Sciatic nerve (tissue), 2 donors: Measurements from ENCODE around the gene TXNRD2. TPM values are rescaled to one million over a fixed set of nuclear protein-coding genes. Genes with fewer than 3 reads are reported as not detected.
A peak's percentile ranks its signal among the peaks of the same experiment; 100 is the strongest.
"Not testable (repeated sequence)": the region's sequence is repeated elsewhere in the genome, so short reads cannot be mapped to it uniquely, and the experiment has no call there.

Source experiments
- ATAC-seq: fragments of 200-7000 bp; cut with Tn5 transposase; one replicate; pipeline ENCODE4 v1.9.1; 2020; ENCODE audit warnings: mild to moderate bottlenecking, moderate library complexity
- DNase-seq: peaks from one replicate; pipeline ENCODE4 v3.0.0-alpha.2; 2020; ENCODE audit warnings: low spot score
- intact Hi-C: fragments of 100-400 bp; cut with DNase I; formaldehyde crosslinking; loops from one replicate; pipeline ENCODE4 v1.14.2; 2022
- total RNA-seq: library from RNA; stranded (reverse); fragmentation: NEBNext Ultra II Directional; extraction: Animal tissue kit (Norgen Biotek cat#: 25700); gene quantifications from one replicate; pipeline ENCODE4 v1.2.1, GENCODE V29; 2021
- donor health status: DM: no; HTN: no; CAD: no.
- donor health status: DM: no; HTN: no; CAD: no.

Gene TXNRD2
- total RNA-seq, 1 donor from 2014 or later: 33.9 TPM

DNA sequence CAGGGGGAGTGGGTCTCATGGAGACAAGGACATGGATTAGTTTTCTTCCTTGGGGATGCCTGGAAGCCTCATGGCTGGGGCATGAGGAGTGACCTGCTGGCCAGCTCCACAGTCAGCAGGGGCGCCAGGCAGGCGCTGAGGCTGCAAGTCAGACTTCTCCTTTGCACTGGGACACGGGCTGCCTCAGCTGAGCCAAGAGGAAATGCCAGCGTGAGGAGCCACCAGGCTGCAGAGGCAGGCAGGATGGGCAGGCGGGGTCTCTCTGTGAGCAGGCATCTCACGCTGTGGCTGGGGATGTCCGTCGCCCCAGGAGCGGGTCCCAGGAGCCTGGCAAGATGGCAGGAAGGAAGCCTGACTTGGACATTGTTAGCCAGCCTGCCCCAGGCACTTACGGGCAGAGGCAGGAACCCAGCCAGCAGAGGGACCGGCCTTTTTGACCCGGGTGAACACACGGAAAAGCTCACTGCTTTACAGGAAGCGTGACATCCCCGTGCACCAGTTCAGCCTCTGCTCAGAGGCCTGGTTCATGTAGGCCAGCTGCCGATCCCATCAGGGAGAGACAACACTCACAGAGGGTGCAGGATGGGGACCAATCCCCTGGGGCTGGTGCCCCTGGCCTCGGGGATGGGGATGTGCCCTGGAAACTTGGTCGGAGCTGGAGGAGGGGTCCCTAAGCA, 97.1 kb downstream of the TXNRD2 start:
- DNase-seq (peak; percentile 72), ATAC-seq (peak; percentile 76)
- intact Hi-C loops: no loop called here

DNA sequence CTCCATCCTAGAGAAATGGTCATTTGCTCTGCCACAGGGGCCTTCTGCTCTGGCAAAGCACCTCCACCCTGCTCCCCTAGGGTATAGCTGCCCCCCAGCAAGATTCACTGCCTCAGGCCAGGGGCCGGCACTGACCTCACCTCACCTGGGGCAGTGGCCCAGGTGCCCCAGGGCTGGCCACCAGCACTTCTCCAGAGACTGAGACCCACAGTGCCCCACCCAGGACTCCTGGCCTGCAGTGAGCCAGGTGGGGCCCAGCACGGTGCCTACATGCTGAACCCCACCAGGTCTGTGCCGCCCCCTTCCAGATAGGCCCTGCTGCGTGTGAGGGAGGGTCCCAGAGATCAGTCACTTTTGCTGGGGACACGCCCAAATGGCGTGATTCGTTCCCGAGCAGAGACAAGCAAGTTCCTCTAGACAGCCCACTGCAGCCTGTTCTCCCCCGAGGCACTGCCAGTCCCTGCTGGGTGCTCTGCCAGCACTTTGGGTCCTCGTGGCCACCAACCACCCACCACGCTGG, 97.7 kb downstream of the TXNRD2 start:
- ATAC-seq (peak; percentile 49), DNase-seq (no peak)
- intact Hi-C loops: no loop called here

DNA sequence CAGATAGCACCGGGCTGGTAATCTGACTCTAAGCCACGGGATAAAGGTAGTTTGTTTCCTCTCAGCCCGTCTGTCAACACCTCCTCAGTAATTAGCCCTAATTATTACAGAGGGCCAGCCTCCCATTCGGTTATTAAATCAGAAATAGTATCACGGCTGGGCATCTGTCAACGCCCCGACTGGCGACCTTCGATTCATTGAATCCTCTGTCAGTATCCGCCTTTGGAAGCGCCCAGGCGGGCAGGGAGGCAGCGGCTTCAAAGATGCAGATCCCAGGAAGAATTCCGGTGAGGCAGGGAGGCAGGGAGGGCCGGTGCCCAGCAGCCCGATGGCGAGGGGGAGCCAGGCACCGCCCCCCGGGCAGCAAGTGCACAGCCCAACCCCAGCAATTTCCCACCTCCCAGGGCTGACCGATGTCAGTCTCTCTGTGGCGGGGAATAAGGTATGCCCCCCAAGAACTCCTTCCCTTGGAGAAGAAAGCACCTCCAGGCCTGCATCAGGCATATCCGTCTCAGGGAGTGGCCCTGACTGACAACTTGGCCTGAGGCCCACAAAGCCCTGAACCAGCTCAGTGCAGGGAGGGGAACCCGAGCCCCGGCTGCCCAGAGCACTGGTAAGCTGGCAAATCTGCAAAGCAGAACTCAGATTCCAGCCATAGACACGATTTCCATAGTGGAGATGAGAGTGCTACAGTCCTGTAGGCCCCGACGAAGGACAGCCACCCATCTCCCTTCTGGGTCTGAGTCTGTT, 98.3 kb downstream of the TXNRD2 start:
- ATAC-seq (no peak), DNase-seq (no peak)
- intact Hi-C loops: no loop called here

DNA sequence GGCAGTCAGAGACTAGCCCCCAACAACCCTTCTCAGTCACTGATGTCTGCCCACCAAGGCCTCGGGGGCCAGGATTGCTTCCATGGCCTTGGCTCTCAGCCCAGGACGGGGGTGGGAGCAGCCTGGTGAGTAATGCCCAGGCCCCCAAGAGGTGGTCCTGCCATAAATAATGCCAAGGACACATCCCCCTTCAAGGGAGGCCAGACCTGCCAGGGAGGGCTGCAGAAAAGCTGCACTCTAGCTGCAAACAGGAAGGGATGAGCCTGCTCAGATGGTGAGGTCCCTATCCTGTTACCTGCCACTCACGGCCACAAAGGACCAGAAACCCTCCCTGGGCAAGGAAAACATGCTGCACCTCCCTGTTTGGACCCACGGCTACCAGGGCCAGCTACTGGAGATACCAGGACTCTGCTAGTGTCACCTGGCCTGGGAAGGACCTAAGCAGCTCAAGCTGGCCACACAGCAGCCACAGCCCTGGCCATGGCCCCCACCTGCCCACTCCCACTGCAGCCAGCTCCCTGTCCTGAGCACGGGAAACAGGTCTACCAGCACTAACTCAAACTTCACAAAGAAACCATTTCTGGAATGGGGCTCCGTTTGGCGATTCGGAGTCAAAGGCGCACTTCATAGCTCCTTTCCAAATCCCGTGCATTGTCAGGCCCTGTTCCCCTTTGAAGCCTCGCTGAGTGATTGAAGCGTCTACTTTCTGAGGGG, 99.1 kb downstream of the TXNRD2 start:
- intact Hi-C loops: no loop called here

DNA sequence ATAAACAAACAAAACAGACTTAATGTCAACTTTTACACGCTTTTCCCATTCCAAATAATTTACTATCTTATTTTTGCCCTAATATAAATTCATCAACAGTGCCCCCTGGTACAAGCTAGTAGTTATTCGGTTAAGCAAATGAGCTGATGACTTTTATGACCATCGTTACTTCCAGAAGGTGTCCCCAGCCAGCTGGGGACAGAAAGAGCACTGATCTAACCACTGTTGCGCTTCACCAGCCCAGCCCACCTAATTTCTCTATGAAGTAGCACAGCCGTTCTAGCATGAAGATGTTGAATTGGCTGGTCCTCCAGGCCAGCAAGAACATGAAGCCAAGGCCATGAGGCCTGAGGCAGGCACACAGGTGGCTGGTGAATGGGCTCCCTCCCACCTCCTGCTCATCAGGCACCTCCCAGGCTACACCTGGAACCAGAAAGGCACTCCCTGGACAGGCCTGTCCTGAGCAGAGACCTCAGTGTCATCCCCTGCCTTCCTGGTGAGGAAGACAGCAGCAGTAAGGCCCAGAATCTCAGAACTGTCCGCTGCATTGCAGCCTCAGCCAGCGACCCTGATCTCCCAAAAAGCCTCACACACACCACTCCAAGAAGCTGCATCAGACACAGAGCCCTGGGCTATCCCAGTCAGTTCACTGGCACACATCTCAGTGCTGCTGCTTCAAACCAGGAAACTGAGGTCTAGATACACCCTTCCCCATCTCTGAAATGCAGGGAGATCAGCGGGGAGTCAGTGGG, 99.8 kb downstream of the TXNRD2 start:
- ATAC-seq: no peak
- intact Hi-C loops: no loop called here
- DNase-seq: no peak

More for the DNA sequence above, 99.1 kb downstream of the TXNRD2 start:
- no peak for ATAC-seq
- DNase-seq: no peak

DNA sequence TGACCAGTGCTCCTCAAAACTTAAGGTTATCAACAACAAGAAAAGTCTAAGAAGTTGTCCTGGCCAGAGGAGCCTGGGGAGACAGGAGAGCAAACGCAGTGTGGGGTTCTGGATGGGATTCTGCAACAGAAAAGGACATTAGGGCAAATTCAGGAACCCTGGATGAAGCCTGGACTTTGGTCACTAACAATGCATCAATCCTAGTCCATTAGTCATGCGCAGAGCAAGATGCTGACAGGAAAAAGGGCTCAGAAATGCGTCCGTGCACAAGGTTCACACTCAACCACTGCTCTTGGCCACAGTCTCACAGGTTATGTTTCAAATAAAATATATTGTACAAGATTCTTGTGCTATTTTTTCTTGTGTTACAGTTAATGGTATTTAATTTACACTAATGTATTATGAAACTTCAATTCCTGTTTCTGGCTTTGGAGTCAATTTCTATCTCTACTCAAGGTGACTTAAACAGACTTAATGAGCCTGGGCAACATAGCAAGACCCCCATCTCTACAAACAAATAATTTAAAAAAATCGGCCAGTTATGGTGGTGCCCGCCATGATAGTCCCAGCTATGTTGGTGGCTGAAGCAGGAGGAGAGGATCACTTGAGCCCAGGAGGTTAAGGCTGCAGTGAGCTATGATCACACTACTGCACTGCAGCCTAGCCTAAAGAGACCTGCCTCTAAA, 100.5 kb downstream of the TXNRD2 start:
- intact Hi-C loops: no loop called here
- no peak for DNase-seq
- ATAC-seq: no peak

DNA sequence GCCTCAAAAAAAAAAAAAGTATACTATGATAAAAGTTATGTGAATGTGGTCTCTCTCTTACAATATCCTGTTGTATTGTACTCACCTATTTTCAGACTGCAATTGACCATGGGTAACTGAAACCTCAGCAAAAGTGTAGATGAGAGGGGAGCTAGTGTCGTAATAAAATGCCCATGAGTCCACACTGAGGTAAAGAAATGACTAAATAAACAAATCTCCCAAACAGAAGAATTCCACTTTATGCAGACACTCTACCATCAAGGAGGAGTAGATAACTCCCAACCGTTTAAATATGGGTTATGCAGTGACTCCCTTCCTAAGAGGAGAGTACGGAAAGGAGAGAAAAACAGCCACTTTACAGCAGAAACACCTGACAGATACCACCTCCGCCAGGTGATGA, 101.6 kb downstream of the TXNRD2 start:
- ATAC-seq: no peak
- no peak for DNase-seq
- intact Hi-C loops: no loop called here

DNA sequence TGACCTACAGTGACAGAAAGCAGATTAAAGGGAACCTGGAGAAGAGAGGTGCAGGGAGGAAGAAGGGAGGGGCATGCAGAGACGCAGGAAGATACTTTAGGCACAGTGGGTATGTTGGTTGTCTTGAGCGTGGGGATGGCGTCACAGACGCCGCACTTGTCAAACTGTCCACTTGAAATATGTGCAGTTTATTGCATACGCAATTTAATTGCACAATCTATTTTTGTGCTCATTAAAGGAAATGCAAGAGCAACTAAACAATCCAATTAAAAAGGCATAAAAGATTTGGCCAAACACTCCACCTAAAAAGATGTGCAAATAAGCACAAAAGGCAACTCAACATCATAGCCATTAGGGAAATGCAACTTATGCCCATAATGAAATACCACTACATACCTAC, 103.7 kb downstream of the TXNRD2 start:
- DNase-seq (no peak), ATAC-seq (no peak)
- intact Hi-C loops: no loop called here

DNA sequence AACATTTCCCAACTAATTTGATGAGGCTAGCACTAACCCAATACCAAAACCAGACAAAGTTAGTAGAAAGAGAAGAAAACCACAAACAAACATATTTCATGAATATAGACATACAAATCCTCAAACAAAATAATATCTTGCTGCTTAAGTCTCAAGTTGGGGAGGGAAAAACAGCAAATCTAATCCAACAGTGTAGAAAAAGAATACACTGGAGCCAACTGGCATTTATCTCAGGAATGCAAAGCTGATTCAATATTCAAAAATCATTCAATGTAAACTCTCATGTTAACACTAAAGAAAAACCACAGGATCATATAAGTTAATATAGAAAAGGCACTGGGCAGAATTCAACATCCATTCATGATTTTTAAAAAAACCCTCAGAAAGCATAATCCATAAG, 105.1 kb downstream of the TXNRD2 start:
- ATAC-seq: no peak
- intact Hi-C loops: no loop called here
- DNase-seq: no peak

DNA sequence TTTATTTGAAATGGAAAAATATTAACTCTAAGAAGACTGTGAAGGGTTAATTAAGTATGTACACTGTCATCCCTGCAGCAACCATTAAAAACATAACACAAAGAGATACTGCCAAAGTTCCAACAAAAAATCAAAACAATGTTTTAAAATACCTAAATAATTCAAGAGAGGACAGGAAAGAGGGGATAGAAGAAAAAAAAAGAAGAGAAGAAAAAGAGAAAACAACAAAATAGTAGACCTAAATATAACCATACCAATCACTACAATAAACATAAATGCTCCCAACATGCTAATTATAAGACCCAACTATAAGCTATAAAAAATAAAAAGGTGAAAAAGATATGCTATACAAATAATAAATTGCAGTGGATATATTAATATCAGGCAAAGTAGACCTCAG, 107.0 kb downstream of the TXNRD2 start:
- DNase-seq: no peak
- ATAC-seq: no peak
- intact Hi-C loops: no loop called here

DNA sequence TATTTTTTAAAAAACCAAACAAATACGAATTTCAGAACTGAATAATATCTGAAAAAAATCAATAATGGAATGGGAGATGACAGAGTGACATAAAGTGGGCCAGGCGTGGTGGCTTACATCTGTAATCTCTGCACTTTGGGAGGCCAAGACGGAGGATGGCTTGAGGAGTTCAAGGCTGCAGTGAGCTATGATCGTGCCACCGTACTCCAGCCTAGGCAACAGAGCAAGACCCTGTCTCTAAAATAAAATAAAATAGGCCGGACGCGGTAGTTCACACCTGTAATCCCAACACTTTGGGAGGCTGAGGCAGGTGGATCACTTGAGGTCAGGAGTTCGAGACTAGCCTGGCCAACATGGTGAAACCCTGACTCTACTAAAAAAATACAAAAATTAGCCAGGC, 108.3 kb downstream of the TXNRD2 start:
- DNase-seq, ATAC-seq, intact Hi-C loops: not testable (repeated sequence)

DNA sequence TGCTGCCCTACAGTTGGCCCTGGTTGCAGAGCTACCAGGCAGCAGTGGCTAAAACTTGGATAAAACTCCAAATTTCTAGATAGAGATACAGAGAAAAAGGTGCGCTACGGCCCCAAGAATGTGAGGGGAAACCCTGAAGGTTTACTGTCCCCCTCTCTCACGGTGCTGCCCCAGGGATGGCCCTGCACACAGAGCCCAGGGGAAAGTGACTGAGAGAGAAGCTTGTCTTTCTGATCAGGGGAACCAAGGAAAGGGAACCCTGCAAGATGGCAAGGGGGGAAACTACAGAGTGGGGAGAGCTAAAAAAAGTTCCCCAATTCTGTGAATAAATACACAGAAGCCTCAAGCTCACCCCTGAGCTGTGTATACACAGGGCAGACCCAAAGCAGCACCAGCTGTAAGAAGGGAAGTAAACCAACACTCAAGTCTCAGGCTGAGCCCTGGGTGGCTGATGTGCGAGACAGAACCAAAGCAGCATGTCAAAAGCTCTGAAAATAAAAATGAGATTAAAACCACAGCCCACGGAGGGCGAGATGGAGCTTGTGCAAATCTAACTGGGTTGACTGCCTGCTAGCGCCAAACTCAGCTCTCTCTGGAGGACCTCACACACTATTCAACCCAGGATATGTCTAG, 109.0 kb downstream of the TXNRD2 start:
- intact Hi-C loops: no loop called here
- DNase-seq (no peak), ATAC-seq (no peak)

DNA sequence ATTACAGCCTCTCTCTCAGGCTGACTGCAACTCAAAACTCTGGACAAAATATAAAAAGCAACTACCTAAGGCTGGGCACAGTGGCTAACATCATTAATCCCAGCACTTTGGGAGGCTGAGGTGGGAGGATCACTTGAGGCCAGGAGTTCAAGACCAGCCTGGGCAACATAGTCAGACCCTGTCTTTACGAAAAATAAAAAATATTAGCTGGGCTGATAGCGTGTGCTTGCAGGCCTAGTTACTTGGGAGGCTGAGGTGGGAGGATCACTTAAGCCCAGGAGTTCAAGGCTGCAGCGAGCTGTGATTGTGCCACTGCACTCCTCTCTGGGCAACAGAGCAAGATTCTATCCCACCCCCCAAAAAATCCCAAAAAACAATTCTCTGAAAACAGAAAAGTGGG, 109.6 kb downstream of the TXNRD2 start:
- DNase-seq, intact Hi-C loops, ATAC-seq: not testable (repeated sequence)

DNA sequence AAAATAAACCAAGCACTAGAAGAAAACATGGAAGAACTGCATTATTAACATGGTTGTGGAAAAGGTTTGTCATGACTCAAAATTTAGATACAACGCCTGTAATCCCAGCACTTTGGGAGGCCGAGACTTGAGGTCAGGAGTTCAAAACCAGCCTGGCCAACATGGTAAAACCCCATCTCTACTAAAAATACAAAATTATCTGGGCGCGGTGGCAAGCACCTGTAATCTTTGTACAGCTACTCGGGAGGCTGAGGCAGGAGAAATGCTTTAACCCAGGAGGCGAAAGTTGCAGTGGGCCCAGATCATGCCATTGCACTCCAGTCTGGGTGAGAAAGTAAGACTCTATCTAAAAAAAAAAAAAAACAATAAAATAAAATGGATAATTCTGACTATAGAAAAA, 110.6 kb downstream of the TXNRD2 start:
- intact Hi-C loops: no loop called here
- no peak for DNase-seq
- ATAC-seq: no peak

DNA sequence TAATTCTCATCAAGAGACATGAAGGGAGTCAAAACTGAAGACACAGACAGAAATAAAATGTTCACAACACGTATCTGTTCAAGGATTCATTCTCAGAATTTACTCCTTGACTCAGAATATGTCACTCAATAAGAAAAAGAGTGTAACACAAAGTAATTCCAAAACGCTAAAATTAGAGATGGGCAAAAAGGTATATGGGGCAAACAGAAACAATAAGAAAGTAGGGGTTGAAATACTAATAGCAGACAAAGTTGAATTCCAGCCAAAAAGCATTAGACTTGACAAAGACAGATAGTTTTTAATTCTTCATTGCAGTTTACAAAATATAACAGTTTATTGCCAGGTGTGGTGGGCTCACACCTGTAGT, 113.6 kb downstream of the TXNRD2 start:
- DNase-seq (no peak), ATAC-seq (no peak)
- intact Hi-C loops: no loop called here

DNA sequence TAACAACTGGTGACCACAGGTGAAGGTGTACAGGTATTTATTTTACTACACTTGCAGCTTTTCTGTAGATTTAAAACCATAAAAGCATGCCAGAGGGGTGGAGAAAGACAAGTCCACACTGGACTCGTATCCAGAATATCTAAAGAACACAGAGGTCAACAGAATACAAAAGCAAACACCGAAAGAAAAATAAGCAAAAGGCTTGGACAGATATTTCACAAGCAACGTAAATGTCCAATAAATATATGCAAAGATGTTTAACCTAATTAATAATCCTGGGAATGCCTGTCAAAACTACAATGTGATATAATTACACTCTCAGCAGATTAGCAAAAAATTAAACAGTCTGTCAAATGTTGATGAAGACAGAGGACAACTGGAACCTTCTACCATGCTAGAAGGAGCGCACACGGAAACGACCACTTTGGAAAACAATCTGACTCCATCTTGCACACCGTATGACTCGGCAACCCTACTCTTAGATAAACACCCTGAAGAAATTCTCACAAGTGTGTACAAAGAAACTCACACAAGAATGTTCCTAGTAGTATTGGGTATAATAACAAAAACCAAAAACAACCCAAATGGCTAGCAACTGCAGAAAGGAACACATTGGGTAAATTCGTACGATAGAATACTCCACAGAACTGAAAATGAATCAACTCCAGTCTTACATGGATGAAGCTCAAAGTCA, 114.1 kb downstream of the TXNRD2 start:
- ATAC-seq: no peak
- DNase-seq: no peak
- intact Hi-C loops: no loop called here

DNA sequence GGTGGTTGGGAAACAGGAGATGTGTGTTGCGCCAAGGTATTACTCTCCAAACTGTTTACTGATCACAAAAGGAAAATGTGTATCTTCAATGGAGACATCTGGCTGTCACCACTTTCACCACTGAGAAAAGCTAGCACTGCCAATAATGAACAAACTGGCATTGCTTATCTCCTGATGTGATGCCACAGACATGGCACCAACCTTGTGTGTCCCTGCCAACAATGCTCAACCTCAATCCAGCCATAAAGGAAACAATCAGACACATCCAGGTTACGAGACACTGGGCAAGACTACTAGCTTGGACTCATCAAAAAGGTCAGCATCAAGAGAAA, 115.0 kb downstream of the TXNRD2 start:
- DNase-seq (no peak), ATAC-seq (no peak)
- intact Hi-C loops: no loop called here
